Epidermal melanocyte (primary cell): ENCODE results near the gene ACADL.

Experiments
- DNase-seq: peaks from one replicate; pipeline ENCODE4 v3.0.0; 2011; ENCODE audit warnings: low spot score; ENCODE audit not compliant: insufficient read length

Gene ACADL

DNA sequence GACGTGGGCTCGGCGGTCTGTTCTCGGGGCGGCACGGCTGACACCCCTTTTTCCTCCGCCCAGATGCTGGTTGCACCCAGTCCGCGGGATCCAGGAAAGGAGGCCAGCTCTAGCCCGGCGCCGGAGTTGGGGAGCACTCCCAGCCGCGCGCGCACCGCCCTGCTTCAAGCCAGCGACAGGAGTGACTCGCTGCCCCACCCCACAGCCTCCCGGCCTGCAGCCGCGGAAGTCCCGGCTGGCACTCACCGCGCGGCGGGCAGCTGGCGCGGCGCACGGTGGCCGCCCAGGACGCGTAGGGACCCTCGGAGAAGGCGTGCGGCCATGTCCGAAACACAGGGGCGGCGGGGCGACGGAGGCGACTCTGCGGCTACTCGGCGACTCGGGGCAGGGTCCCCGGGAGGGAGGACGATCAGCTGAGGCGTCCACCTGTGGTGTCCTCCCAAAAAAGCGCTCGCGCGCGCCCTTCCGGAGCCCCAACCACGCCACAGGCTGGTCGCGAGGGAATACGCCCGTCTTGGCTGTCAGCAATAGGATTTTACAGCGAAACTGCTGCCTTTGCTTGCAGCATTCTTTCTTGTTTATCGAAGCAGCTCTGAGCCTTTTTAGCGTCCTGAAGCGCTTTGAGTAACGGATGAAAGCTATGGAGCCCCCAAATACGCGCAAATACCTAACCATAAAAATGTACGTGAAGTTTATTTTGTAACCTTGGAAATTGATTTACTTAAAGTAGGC is at the start of gene ACADL:
Gene ACADL, minus strand, starts transcription at position 507 of the 732 bp plus-strand sequence. Its CDS starts 184 bp downstream, at position 323.
- DNase-seq, result no peak

DNA sequence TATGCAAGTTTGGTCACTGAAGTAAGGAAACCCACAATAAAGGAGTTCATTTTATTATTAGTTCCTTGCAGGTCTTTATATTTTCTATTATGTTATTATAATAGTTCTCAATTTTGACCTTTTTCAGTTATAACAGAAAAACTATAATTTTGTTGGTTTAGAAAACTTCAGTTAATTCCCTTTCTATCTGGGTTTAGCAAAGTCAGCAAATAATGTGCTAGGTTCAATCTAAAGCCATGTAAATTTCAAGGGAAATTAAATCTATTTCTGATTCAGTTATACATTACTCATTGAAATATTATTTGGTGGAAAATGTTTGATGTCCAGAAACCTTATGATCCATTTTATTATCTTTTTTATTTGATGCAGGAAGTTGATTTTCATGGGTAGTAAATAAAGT is 46.1 kb upstream of the ACADL start:
- no peak for DNase-seq

DNA sequence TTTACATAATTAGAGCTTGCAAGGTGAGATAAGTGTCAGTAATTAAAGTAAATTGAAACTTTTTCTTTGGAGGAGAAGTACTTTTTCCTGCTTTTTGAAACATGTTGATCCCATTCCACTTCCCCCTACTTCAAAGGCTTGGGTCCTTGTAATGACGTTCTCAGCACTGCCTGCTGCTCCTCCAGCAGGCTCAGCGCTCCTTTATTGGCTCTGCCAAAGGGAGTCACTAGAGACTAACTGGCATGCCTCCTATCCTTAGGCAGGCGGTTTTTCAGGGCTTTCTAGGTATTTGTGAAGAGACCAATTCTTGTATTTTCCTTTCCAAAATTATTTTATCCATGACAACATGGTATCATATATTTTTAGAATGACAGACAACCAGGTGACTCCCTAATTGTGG is 43.9 kb upstream of the ACADL start:
- DNase-seq, result no peak

DNA sequence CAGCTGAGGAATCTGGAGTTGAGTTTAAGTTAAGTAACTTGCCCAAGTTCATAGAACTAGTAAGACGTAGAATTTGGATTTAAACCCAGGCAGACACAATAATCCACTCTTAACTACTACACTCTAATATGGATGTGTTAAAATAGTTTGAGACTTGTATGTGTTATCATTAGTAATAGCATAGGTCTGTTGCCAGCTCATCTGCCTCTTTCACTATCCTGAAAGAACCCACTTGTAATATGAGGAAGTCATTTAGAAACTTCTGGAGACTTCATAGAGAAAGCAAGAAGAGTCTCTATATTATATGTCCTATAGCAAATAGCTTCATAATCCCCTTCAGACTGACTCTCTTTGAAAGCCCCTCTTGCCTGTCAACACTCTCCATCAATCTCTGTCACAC is 43.0 kb upstream of the ACADL start:
- no peak for DNase-seq

DNA sequence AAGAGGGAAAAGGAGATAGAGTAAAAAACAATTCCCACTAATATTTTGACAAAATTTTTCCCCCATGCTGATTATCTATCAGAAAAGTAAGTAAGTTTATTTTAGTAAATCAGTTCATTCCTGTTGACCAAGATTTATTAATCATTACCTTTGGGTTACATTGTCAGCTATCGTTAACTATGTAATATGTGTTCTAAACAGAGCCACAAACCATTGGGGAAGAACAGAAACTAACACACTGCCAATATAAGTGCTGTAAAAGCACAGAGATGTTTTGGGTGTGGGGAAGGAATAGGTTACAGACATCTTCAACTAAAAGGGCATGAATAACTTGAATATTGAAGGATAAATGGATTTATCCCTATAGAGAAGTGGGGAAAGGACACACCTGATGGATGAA is 42.5 kb upstream of the ACADL start:
- DNase-seq, result no peak

DNA sequence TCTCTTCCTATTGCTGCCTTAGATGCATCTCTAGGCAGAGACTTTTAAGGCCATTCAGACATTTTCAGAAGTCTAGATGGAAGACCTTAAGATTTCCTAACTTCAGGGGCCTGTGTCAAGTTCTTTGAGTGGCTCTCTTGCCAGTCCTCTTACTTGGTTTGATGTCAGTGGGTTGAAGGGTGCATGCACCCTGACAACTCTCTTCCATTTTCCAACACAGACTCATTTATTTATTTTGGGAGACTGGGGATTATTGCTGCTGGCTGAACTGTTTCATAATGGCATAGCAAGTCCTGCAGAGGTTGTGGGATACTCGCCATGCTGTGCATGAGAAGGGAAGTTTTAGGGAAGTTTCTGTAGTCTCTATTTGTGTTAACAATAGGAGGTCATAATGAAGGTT is 39.0 kb upstream of the ACADL start:
- DNase-seq, result no peak

DNA sequence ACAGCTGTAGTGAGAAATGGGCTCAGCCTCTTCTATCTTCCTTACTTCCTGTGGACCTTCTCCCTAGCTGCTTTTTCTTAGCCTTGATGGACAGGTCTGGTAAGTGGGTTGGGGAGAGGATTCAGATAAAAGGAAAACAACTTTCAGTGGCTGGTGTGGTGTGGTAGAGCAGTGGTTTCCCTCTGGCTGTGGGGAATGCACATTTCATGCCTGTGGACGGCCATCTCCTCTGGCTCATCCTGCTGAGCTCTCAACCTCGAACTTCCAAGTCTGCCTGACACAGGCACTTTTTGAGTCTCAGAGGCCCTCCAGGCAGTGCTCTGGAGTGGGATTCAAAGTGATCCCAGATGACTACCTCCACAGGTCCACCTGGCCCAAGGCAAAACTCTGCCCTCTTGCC is 38.6 kb upstream of the ACADL start:
- no peak for DNase-seq

DNA sequence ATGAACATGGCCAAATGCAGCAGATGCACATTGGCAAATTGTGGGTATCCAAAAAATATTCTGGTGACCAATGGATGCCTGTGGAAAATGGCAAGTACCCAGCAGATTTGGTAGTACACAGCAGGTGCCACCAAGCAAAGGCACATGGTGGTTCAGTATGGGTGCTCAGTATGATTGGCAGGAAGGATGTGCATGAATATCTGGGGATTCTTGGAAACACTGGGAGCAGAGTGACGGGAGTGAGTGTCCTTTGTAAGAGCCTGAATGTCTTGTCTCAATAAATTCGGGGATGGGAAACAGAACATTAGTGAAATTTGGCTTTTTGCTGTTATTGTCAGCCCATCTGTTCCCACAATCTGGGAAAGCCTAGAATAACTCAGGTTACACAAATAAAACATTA is 36.8 kb upstream of the ACADL start:
- no peak for DNase-seq

DNA sequence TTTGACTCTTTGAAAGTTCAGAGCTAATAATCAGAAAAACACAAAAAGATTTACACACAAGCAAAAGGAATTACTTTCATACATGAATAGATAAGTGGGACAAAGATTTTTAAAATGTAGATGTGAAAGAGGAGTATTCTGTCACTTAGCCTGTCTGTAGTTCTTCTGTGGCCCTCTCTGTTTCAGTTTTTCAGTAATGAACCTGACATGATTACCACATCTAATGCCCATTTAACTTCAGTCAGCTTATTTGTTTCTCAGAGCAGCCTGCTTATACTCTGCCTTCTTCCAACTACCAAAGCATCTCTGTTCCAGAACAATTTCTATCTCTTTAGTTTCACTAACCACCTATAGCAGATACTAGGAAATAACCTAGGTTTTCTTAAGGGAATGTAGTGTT is 34.4 kb upstream of the ACADL start:
- no peak for DNase-seq

DNA sequence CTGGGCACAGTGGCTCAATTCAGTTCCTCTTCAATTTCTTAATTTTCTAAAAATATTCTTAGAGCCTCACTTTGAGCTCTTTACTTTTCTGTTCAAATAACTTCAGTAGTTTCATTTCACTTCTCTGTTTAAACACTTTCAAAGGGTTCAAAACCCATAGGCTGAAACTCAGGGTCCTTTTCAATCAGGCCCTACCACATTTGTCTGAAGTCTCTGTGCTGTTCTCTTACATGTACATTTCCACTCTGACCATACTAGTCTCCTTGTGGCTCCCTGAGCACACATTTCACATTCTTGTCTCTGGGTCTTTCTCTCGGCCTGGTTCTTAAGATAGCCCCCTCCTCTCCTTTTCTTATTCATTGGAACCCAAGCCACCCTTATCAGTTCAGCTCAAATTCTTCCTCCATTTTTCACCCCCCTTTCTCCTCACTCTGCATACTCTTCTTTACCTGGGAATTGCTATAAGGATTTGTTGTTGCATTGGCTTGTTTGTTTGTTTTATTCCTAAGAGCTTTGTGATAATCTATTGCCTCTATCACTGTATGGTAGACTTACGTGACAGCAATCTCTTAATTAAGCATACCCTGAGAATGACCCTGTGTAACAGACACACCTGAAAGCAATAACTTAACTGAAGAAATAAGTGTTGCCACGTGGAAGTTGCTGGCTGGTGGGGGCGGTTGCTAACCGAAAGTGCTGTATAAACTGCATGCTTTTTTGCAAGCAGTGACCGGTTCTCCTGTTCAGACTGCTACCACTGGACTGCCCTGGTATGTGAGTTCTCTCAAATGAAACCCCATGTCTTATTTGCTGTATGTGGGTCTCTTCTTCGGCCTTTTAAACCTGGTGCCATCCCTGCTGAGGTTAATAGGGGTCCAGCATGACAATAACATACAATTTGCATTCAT is 27.7 kb upstream of the ACADL start:
- DNase-seq, result no peak

DNA sequence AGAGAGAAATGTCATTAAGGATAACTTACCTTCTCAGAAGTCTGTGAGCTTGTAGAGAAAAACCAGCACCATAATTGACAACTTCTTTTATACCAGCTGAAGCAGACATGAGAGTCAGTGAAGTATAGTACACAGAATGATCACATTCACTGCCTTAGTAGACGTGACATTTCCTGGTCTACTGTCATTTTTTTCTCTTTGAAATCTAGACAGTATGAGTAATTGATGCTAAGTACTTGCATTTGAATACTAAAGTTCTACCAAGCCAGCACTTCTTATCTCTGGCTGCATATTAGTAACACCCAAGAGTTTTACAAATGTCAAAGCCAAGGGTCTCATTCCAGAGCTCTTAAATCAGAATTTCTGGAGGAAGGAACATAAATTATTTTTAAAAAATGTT is 25.4 kb upstream of the ACADL start:
- no peak for DNase-seq

DNA sequence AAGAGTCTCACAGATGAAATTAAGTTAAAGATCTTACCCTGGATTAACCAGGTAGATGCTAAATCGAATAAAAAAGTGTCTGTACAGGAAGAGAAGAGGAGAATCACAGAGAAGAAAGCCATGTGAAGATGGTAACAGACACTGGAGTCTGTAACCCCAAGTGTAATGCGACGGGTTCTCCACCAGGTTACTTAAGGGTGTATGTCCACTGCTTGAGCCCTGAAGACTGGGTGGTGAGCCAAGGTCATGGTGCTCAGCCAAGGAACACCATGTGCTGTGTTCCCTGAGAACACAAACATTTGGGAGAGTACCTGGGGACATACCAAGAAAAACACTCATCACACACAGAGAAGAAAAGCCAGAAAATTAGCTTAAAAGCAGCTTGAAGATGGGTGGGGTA is 8.2 kb upstream of the ACADL start:
- DNase-seq, result no peak

DNA sequence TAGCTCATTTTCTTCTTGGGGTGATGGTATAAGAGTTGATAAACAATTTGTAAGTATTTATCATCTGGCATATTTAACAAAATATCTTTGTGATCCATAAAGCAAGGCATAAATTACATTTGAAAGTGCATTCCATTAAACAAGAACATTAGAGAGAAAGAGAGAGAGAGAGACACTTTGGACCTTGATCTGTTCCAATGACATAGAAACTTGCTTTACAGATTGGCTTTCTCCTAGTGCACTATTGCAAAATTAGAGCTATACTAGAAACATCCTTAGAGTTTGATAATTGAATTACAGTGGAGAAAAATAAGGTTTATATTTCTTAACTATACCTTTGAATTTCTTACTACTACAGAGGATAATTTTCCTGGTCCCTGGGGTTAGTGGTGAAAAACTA is 5.7 kb upstream of the ACADL start:
- DNase-seq, result no peak

DNA sequence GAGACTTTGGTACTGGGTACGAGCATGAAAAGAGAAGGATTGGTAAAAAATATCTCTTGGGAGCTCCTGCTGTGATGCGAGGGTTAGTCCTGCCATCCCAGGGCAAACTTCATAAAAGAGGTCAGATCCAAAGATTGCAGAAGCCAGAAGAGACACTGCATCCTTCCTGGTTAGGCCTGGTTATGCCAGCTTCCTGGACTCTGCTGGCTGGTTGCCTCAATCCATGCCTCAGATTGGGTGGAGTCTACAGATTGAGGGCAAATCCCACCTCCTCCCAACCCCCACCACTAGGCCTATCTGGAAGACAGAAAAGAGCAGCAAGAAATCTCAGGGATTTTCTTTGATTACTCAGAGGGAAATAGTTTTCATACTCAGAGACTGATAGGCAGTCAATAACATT is 5.3 kb upstream of the ACADL start:
- DNase-seq, result no peak

DNA sequence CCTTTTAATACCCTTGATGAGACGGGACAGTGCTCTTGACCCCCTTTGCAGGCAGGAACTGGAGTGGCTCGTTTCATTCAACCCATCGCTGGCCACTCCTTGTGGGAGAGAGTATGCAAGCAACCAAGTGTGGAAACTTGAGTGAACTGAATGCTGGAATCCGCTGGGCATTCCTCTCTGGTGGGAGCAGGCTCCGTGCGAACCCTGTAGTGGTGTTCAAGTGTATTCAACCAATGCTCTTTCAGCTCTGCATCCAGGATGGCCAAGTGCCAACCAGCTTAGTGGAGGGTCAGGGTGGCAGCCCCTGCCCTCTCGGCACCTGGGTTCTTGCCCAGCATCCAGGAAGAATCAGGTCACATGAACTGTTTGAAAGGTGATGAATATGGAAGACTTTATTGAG is 3.3 kb upstream of the ACADL start:
- no peak for DNase-seq

DNA sequence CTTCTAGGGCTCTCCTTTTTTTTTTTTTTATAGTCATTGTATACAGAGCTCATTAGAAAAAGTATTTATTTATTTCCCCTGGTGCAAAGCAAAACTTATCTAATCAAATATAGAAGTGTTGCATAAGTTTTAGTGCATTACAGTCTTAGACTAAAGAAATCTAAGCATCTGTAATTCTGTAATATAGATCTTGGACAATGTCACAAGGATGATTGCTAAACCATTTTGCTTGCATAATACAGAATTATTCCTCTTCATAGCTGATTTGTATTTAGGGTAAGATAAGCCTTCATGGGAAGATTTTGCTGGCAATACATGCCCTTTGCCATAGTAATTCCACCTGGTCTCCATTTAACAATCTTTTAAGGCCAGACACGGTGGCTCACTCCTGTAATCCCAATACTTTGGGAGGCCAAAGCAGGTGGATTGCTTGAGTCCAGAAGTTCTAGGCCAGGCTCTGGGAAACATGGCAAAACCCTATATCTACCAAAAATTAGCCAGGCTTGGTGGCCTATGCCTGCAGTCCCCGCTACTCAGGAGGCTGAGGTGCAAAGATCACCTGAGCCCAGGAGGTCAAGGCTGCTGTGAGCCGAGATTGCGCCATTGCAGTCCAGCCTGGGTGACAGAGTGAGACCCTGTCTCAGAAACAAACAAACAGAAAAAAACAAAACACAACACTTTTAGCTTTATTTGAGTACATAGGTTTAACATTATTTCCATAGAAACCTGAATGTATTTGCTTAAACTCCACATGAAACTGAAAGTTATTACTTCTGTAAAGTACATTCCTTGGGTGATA is 2.2 kb upstream of the ACADL start:
- DNase-seq, result no peak

DNA sequence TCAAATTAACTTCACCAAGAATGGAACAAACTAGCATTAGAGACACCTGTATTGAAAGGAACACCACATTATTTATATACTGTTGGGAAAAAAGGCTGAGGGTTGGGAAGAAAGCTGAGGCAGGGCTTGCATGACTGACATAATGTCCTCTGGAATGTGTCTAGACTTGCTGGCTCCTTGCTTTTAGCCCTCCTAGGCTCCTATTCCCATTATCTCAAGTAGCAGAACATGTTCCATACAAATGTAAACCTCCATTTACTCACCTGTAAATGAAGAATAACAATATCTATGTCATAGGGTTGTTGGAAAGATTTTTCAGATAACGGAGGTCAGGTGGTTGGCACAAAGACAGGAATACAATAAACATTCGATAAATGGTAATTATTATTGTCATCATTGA is 976 bp upstream of the ACADL start:
- DNase-seq, result no peak

DNA sequence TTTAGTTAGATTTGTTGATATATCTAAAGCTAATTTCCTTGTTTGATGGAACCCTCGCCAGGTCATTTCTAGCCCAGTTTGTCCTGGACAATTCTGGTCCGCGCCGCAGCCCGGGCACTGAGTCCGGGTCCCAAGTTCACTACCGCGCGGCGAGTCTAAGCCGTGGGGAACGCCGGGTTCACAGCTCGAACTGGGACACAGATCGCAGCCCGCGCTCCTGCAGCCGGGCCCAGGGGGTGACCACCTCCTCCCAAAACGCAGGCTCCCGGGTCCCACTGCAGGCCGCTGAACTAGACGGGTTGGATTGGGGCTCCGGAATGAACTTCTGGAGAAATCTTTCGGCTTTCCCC is 681 bp downstream of the ACADL start:
- no peak for DNase-seq

DNA sequence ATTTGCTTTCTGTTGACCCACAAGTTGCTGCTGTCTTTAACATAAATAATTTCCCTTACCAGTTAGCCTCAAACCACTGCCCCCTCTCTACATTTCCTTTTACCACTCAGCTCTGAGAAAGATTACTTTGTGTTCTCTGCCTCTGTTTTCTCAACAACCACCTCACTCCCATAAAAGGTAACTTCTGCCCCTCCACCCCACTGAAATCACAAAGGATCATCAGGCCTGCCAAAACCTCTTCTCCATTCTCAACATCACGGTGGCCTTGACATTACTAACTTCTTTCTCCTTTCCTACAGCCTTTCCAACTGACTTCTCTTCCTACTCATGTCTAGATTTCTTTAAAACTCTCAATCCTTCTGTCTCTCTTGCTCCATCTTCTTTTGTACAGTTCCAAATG is 10.1 kb downstream of the ACADL start:
- DNase-seq, result no peak

DNA sequence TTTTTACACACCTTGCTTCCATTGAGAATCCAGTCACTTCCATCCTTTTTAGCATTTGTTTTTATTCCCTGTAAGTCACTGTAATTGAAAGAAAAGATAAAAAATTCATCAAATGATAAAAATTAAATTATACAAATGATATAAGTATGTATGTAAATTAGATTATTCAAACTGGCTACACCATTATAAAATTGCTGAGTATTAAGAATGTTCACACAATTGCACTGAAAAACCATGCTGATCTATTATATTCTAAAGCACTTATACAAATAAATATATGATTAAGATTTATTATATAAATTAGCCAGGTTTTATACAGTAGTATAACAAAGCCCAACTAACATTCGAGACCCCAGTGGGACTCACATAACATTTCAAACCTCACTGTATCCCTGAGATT is 15.1 kb downstream of the ACADL start:
- DNase-seq, result no peak

DNA sequence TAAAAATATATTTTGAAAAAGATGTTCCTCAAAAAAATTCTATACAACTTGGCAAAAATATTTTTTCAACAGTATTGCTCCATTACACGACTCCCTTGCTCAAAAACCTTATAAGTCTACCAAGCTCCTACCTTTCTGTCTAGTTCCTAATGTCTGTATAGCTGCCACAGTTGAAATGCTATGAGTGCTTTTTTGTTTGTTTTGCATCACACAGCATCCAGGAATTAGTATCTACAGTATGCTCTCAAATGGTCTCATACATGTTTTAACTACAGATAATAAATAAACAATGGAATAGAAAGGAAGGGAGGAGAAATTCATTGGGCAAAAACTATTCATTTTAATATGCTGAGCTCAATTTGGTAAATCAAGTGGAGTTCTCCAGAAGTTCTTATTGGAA is 17.3 kb downstream of the ACADL start:
- no peak for DNase-seq

DNA sequence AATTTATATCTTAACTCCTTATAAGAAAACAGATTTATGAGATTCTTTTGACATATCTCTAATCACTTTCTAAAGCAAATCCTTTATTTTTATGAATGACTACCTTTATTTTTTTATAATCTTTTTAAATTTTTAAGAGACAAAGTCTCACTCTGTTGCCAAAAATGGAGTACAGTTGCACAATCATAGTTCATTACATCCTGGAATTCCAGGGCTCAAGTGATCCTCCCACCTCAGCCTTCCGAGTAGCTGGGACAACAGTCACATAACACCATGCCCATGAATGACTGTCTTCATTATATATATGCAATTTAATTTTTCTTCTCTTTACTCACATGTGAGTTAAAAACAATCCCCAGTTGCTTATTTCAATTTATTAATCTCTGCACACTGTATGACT is 21.7 kb downstream of the ACADL start:
- no peak for DNase-seq
